GM21360 (cell line): Measurements from ENCODE around the gene TMEM98.
"Not testable (repeated sequence)": the region's sequence is repeated elsewhere in the genome, so short reads cannot be mapped to it uniquely, and the experiment has no call there.

ENCODE experiments used
- ATAC-seq: cut with Tn5 transposase; IDR thresholded peaks from one replicate; pipeline ENCODE4 v1.9.1; 2021; ENCODE audit warnings: mild to moderate bottlenecking, moderate library complexity; ENCODE audit not compliant: unreplicated experiment

The TMEM98 gene

DNA sequence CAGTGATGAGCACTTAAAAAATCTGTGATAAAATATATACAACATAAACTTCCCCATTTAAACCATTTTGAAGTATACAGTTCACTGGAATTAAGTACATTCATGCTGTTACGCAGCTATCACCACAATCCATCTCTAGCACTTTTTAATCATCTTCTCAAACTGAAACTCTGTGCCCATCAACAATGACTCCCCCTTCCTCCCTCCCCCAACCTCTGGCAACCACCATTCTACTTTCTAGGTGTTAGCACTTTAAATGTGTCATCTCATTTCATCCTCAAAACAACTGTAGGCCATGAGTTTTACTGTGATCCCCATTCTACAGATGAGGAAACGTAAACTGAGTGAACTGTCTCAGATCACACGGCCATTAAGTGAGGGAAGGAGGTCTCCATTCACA is 13.8 kb upstream of the TMEM98 start:
- ATAC-seq = no peak

DNA sequence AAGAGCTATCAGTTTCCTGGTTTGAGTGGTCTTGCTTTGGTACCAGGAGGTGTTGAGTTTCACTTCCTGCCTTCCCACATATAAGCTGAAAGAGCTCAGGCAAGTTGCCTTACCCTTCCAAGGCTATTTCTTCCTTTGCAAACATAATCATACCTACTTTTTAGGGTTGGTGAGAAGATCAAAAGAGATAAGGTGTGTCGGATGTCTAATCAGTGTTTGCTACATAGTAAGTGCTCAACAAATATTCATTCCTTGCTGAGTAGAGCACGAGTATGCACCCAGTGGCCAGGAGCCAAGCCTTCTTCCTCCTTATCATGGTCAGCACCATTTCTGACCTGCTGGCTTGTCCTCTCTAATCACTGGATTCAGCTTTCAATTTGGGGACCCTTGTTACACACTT is 12.7 kb upstream of the TMEM98 start:
- no peak for ATAC-seq

DNA sequence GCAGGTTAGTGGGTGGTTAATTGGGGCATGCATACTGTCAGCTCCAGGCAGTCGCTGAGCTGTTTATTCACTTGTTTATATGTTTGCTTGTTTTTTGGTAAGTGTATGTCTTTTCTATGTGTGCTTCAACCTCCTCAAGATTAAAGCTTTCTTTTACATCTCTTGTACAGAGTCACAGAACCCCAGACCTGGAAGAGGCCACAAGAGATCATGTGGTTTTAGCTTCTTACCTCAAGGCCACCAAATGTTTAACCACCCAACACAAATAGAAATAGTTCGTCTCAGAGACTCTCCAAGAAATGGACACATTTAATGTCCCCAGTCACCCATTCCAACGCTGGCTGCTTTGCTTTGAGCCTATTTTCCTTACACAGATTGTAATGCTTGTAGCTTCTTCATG is 11.8 kb upstream of the TMEM98 start:
- ATAC-seq = no peak

DNA sequence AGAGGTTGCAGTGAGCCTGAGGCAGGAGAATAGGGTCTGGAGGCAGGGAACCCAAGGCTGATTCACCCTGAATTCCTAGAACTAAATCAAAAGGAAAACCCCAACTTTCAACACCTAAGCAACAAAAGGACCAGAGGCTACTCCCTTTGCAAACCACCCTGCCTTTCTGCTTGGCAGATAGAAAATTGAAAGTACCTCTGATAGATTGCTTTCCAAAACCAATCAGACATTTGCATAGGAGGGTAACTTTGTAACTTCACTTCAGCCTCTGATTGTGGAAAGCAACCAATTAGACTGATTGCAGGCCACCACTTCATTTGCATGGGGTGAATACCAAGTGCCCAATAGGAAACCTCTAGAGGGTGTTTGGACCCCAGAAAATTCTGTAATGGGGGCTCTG is 10.9 kb upstream of the TMEM98 start:
- ATAC-seq = no peak

DNA sequence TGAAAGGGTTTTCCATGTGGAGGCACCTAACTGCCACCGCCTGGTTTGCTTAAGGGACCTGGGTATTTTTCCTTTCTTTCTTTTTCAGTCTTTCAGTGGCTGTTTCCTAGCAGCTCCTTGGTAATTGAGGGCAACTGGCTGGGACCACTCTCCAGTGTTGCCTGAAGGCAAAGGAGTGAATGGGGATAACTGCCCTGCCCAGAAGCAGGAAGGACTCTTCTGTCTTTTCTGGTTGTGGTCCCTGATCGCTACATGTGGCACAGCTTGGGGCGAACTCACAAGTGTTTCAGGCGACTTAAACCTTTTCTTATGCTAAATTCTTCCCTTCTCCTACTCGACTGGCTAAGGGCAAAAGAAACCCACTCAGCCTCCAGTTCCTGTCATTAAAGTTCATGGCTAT is 10.1 kb upstream of the TMEM98 start:
- no peak for ATAC-seq

DNA sequence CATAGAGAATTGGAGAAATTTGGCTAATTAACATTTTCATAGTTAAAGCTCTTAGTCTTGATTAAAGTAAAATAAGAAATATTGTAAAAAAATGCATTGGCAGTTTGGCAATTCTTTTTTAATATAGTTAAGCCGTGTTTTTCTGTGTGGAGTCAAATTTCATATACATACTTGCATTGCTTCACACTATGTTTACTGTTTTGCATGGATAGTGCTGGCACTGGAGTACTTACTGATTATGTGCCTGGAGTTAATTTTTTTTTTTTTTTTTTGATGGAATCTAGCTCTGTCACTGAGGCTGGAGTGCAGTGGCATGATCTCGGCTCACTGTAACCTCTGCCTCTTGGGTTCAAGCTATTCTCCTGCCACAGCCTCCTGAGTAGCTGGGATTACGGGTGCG is 8.1 kb upstream of the TMEM98 start:
- not testable (repeated sequence) for ATAC-seq

DNA sequence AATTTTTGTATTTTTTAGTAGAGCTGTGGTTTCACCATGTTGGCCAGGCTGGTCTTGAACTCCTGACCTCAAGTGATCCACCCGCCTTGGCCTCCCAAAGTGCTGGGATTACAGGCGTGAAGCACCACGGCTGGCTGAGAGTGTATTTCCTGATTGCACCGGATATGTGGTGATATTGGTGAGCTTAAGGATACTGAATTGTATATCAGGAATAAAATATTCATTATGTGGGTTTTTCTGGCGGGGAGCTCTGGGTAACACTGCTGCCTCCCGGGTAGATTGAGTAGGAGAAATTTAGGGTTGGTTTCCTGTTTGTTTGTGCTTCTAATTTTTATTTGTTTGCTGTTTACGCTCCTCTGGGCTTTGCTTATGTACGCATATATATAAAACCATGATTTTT is 7.7 kb upstream of the TMEM98 start:
- ATAC-seq = no peak

DNA sequence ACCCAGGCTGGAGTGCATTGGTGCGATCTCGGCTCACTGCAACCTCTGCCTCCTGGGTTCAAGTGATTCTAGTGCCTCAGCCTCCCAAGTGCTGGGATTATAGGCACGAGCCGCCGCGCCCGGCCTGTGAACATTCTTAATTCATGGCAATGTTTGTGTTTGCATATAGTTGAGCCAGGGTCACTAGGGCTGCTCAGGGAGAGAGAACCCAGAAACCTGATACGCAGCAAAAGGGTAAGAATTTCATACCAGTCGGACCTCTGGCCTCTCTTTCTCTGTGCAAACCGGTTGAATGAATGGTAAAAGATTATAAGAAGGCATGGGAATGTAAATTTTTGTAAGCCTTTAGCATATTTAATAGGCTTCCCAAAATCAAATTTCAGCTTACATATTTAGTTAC is 6.9 kb upstream of the TMEM98 start:
- ATAC-seq = no peak

DNA sequence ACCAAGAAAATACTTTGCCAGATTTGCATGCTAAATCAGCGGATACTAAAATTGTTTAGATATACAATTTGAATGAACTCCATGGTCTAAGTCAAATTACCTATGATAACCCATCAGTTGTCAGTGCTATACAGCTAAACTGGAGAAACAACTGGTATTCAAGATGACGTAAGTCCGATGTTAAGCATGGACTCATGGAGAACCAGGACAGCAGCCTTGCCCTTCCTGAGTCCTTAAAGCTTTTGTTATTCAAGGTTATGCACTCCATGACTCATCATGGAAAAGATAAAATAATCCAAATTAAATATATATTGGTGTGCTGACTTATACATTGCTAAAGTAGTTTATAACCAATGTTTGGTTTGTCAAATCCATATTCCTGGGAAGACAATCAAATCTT is 4.0 kb upstream of the TMEM98 start:
- not testable (repeated sequence) for ATAC-seq

DNA sequence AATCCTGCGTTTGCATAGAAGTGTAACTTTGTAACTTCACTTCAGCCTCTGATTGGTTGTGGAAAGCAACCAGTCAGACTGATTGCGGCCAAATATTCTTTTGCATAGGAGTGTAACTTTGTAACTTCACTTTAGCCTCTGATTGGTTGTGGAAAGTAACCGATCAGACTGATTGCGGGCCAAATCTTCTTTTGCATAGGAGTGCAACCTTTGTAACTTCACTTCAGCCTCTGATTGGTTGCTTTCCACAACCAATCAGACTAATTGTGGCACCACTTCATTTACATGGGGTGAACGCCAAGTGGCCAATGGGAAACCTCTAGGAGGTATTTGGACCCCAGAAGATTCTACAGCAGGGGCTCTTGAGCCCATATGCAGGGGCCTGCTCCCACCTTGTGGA is 1.8 kb upstream of the TMEM98 start:
- ATAC-seq = no peak

DNA sequence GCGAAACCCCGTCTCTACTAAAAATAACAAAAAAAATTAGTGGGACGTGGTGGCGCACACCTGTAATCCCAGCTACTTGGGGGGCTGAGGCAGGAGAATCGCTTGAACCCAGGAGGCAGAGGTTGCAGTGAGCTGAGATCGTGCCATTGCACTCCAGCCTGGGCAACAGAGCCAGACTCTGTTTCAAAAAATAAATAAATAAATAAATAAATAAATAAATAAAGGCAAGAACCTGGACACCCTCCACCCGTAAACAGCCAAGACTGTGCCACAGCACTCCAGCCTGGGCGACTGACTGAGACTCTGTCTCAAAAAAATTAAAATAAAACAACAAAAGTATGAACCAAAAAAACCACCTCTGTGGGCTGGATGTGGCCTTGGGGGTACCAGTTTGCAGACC is 1.2 kb upstream of the TMEM98 start:
- not testable (repeated sequence) for ATAC-seq

DNA sequence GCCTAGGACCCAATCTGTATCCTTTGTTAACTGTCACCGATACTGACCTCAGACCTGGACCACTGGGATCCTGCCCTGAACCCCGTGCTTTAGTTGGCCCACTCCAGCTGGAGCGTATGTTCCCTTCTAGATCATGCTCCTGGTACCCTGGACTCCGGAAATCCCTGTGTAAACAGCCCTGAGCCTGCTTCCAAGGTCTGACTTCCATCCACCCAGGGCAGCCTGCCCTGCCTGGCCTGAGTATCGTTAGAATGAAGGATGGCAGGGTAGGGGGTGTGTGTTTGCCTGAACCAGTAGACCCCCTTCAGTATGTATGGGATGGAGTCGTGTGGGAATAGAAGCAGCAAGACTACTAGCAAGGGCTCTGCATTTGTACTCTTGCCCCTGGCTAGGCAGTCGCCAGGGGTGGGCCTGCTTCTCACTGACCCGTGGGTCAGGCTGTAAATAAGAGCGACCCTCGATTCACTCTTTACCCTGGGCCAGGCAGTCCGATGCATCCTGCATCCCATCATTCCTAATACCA is 691 bp upstream of the TMEM98 start:
- no peak for ATAC-seq

DNA sequence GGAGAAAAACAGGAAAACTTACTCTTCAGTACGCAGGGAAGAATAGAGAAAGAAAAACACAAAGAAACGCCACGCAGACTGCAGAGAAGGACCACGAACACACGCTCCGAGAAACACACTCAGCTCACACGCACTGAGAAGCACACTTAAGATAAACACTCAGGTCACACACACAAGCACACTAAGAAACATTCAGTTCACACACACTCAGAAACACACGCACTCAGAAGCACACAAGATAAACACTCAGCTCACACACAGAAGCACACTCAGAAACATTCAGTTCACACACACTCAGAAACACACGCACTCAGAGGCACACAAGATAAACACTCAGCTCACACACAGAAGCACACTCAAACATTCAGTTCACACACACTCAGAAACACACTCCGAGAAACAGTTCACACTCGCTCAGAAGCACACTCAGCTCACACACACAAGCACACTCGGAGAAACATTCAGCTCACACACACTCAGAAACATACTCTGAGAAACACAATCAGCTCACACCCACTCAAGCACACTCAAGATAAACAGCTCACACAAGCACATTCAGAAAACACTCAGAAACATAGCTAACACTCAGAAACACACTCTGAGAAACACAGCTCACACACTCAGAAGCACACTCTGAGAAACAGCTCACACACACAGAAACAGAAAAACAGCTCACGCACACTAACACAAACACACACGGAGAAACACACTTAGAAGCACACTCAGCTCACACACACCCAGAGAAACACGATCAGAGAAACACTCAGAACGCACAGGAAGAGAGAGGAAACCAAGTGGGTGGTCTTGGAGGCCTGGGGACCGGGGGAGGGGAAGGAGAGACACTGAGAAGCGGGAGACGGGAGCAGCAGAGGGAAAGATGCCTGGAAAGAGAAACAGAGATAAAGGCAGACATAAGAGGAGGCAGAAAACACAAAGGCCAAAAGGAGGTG is 908 bp downstream of the TMEM98 start:
- ATAC-seq = no peak

DNA sequence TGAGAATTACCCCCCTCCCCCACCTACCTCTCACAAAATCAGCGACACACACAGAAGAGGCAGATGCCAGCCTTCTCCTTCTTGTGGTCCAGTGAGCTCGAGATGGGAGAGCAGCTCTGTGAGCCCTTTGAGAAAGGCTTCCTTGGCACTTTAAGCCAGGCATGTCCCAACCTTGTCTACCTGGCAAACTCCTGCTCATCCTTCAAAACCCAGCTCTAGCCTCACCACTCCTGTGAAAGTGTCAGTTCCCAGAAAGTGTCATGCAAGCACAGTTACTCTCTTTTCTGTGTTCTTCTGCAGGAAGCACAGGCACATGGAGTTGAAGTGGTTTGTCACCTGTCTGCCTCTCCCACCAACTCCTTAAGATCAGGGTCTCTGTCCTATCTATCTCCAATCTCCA is 1.6 kb downstream of the TMEM98 start:
- no peak for ATAC-seq

DNA sequence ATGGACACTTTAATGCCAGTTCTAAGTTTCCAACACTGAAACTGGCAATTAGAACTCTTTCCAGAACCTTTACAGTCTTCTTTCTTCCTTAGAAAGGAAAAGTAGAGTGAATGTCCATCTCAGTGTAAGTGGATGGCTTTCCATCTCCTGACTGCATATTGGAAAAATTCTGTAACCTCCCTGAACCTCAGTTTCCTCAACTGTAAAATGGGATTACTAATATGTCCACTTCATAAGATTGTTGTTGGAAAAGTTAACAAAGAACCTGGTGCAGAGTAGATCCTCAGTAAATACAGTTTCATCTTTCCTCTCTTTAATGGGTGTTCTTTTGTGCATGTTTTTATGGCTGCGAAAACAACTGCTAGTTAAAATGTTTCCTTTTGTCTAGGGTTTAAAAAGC is 2.6 kb downstream of the TMEM98 start:
- ATAC-seq = no peak

DNA sequence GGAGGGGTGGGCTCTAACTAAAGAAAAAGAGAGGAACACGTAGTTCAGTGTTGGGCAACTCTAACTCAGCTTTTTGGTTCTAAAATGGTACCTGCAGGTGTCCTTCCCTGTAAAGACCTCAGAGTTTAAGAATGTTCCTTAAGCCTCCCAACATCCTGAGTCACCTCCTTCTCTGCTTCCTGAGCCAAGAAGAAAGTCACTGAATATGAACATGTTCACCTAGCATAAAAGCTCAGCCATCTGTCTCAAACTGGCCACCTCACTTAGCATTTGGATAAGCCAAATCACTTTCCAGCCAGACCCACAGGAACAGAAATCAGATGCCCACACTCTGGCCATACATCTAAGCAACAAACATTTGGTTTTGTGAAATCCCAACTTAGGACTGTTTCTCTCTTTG is 3.7 kb downstream of the TMEM98 start:
- ATAC-seq = no peak

DNA sequence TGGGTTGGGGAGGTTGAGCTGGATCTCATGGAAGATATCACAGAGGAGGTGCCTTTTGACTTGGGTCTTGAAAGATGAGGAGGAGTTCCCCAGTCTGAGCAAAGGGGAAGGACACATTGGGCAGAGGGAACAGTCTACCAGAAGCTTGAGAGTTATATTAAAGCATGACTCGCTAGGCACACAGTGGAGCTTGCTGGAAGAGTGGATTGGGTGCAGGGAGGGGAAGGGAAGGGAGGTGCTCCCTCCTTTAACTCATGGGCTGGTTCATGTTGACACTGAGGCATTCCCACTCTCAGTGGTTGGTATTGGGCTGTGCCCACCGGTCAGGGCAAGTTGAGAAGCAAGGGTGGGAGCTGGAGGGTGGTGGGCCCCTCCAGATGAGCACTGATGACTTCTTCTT is 5.9 kb downstream of the TMEM98 start:
- ATAC-seq = no peak

DNA sequence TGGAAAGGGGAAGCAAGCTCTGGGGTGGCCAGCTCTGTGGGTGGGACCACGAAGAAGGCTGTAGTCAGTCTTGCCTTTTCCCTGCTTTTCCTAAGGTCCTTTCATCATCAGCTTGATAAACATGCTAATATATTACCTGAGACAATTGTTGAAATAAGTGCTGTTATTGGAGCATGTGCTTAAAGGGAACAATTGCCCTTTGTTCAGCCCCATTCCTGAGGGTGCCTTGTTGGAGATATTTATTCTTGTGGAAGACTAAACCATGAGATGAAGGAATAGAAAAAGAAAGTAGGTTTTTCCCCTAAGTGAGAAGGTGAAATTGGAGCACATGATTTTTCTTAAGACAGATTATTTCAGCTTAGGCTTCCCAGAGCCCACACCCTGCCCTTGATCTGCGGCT is 7.8 kb downstream of the TMEM98 start:
- ATAC-seq = no peak

DNA sequence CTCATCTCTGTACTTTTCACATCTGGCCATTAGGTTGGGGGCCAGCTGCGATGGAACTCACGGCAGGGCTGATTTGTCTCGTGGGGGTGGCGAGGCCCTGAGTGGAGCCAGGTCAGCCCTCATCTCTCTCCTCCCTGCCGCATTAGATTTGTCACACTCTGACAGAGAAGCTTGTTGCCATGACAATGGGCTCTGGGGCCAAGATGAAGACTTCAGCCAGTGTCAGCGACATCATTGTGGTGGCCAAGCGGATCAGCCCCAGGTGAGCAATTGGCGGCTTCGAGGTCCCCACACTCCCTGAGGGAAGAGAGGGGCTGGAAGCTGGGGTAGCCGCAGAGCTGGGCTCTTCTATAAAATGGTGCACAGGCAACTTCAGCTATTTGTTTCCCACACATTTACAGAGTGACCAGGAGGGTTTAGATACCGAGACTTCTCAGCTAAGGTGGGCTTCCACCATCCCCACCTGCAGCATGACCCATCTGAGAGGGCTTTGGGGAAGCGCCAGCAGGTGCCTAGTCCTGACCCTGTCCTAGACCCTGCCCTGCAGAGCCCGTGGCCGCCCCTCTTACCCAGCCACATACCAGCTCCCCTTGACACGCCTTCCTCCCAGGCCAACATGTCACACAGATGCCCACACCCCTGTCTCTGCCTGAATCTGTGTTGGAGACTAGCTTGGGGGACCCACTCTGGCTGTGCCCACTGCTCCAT is 8.4 kb downstream of the TMEM98 start:
- no peak for ATAC-seq

DNA sequence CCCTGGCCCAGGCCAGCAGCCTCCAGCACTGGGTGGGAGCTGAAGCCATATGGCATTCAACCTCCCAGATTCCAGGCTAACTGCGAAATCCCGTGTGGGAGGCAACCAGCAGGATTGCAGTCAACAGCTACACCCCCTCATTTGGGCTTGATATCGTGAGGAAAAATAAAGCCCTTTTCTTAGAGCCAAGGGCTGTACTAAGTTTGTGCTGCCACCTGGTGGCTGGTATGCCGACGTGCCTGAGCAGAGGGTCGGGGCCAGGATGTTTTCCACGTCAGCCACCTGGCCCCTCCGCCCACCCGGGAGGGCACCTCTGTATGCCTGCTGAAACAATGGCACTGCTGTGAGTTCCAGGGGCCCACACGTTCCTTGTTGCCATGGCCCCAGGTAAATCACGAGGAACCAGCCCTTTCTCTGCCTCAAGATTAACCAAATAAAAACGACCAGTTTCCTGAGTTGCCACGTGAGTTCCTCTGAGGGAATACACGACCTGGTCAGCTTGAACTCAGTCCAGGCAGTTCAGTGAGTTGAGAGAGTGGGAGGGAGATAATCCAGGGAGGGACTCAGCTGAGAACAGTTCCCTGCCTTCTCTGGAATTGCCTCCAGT is 9.0 kb downstream of the TMEM98 start:
- ATAC-seq = no peak

DNA sequence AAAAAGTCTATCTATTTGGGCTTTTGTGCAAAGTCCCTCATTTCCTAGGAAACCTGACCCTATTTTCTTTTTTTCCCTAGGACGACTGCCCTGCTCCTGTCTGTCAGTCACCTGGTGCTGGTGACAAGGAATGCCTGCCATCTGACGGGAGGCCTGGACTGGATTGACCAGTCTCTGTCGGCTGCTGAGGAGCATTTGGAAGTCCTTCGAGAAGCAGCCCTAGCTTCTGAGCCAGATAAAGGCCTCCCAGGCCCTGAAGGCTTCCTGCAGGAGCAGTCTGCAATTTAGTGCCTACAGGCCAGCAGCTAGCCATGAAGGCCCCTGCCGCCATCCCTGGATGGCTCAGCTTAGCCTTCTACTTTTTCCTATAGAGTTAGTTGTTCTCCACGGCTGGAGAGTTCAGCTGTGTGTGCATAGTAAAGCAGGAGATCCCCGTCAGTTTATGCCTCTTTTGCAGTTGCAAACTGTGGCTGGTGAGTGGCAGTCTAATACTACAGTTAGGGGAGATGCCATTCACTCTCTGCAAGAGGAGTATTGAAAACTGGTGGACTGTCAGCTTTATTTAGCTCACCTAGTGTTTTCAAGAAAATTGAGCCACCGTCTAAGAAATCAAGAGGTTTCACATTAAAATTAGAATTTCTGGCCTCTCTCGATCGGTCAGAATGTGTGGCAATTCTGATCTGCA is 12.9 kb downstream of the TMEM98 start:
- no peak for ATAC-seq
